Measurements from ENCODE around the gene HIRA.
"Not testable (repeated sequence)": the region's sequence is repeated elsewhere in the genome, so short reads cannot be mapped to it uniquely, and the experiment has no call there.

HIRA gene

DNA sequence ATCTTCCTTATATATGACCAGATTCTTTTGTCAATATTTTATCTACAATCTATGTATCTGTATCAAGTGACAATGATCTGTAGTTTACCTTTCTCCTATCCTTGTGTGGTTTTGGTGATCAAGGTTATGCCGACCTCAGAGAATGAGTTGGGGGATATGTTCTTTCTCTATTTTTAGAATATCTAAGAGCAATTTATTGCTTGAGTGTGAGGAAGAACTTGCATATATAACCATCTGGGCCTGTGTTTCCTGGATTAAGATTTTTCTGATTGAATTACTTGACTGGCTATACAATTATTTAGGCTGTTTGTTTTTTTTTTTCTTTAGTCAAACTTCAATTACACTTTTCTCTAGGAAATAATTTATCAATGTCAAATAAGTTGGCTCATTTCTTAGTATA, 30.0 kb upstream of the HIRA start:
- DNase-seq = no peak

DNA sequence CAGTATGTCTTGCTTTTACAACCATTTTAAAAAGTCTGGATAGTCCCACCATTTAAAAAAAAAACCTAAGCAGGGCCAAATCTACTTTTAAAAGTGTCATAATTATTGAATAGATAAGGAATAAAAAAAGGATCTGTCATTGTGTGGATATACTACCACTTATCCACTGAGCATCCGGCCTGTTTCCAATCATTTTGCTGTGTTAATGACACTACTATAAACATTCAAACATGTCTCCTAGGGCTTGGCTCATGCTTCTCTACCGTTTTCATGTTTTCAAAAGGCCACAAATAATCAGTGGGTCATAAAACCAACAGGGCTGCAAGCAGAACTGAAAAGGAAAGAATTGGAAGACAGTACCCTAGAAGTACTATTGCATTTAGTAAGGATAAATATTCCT, 28.5 kb upstream of the HIRA start:
- no peak for DNase-seq

DNA sequence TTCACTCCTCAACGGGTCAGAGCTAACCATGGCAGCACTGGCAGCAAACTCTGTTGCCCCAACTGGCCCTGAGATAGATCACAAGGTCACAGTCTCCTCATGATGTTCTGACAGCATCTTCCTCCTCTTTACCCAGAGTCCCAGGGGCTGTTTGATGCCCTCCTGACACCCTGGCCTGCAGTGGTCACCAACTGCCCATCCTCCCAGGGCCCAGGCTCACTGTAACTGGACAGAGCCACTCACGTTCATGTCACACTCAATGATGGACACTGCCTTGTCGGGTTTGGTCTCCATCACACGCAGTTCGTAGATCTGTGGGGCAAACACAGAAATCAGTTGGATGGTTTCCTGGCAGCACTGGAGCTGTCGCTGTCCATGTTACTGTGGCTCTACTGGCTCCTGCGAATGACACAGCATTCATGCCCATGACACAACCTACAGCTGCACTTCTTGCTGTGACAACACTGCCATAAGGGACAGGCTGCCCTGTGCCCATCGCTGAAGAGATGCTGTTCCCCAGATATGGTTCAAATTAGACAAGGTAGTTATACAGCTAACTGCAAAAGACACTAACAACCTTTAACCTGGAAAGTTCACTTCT, 26.4 kb upstream of the HIRA start:
- DNase-seq = no peak

DNA sequence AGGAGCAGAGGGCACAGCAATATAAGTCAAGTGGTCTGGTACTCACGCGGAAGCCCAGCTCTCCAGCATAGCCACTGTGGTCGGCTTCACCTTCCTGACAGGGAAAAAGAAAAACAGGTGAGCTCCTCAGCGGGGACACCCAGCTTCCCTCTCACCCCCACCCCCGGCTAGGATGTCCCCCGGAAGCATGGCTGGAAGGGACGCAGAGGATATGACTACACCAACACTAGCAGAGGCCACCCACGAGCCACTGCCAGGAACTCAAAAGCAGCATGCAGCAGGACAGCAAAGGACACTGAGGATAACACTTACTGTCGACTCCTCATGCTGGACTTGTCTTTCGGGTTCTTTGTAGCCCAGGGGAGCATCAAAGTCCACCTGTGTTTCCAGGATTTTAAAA, 25.0 kb upstream of the HIRA start:
- no peak for DNase-seq

DNA sequence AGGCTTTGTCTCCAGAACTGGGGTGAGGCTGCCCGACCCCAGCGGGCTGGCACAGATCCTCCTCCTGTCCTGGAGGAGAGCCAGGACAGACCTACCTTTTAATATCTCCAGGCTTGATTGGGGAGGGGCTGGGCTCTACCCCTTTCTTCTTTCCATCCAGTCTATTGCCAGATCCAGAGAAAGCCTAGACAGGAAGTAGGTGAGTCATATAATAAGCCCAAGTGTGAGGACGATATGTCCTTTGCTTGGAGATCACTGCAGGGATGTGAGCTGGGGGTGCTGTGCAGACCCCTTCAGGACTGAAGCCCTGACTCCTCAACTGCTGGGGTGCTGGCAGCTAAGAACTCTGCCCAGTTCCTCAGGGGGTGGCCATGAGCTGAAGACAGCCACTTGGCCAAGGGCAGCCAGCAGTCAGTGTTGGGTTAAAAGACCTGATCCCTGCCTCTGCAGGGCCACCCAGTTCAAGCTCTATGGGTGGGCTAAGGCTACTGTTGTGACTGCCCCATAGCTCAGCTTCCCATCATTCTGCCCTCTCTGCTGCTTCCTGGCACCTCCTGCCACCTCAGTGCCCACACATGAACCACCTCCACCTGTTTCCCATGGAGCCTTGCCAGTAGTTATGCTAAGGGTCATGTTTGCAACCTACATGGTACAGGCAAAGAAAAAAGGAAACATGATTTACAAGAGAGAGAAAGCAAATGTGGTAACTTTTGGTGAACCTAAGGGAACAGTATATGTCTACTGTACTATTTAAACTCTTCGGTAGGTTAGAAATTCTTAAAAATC, 24.2 kb upstream of the HIRA start:
- no peak for DNase-seq

DNA sequence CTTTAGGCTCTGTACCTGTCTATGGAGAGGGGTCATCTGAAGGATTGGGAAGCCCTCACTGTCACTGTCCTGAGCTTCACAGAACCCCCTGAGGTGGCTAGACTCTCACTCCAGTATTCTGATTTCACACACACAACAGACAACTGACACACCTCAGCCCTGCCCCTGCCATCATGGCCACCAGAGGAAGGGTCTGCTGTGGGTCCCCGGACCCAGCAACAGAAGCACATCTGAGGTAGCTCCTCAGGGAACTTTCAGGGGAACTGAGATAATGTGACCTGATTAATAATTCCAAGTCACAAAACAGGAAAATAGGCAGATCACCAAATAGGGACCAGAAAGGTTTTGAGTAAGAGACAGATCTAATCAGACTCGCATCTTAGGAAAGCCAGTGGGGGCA, 23.5 kb upstream of the HIRA start:
- DNase-seq = no peak

DNA sequence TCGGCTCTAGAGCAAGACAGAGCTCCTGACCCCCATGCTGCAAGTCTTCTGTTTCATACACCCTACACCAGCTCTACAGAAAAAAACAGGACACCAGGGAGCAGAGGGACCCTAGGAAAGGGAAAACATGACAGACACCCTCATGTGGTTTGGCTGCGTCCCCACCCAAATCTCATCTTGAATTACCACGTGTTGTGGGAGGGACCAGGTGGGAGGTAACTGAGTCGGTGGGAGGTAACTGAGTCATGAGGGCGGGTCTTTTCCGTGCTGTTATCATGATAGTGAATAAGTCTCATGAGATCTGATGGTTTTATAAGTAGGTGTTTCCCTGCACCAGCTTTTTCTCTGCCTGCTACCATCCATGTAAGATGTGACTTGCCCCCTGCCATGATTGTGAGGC, 22.6 kb upstream of the HIRA start:
- DNase-seq = no peak

DNA sequence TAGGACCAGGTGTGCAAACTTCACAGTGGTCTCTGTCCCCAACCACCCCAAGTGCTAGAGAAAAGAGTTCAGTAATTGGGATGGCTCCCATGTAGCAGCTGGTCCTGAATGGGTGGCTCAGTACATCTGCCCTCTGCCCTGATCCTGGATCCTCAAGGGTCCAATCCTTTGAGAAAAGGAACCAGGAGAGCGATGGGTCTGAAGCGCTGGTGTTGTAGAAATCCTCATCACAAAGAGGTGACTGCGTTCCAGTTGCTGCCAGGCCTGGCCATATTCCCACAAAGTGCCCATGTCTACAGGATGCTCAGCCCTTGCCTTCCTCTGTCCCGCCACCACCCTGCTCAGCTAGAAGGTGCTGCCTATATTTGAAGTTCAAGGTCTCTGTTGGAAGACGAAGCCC, 22.2 kb upstream of the HIRA start:
- no peak for DNase-seq

DNA sequence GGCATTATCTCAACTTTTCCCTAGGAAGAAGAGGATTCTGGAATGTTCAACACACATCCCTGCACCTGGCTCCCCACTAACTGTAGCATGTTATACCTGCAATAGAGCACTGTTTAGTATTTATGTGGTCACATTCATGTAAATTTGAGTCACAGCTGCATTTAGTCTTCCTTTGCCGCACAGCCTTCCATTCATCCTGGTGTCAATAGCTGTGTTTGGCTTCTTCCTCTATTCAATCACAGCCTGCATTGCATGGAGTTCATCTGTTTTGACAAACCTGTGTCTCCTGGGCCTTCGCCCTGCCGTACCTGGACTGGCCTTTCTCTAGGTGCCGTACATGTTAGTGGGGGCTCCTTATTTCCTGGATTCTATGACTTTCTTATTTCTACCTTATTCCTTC, 20.0 kb upstream of the HIRA start:
- DNase-seq = no peak

DNA sequence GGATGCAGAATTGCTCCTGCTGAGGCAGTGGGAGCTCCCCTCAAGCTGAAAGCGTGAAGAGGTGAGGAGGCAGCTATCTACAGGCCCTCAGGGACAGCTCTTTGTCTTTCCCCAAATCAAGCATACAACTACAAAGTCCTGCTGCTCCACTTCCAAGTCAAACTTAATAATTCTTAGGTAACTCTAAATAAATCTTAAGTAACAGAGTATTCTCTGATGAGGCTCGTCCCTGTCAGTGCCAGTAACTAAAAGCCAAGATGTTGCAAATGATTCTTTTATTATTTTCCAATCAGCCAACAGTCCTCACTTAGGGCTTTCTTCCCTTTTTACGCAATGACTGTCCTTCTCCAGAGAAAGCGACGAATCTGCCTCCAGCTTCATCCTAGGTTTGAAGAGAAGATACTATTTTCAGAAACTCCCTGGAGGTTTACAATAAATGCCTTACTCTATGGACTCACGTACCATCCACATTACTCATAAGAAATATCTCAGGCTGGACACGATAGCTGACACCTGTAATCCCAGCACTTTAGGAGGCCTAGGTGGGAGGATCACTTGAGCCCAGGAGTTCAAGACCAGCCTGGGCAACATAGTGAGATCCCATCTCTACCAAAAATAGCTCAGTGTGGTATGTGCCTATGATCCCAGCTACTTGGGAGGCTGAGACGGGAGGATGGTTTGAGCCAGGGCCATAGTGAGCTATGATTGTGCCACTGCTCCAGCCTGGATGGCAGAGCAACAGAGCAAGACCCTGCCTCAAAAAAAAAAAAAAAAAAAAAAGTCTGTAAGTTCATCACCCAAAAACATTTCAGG, 19.0 kb upstream of the HIRA start:
- no peak for DNase-seq

DNA sequence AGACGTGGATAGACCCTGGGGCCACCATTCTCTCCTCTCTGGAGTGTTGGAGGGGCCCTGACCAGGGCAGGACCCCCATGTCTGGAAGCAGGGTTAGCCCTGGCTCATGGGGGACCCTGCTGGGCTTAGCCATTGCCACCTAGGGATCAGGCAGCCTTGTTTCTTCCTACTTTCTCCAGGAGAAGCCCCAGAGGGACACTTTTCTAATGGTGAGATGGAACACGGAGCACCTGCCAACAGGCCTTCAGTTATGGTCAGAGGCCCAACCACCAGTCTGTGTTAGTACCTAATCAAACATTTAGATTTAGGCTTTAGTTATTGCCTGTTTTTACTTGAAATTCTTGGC, 17.9 kb upstream of the HIRA start:
- DNase-seq = no peak

DNA sequence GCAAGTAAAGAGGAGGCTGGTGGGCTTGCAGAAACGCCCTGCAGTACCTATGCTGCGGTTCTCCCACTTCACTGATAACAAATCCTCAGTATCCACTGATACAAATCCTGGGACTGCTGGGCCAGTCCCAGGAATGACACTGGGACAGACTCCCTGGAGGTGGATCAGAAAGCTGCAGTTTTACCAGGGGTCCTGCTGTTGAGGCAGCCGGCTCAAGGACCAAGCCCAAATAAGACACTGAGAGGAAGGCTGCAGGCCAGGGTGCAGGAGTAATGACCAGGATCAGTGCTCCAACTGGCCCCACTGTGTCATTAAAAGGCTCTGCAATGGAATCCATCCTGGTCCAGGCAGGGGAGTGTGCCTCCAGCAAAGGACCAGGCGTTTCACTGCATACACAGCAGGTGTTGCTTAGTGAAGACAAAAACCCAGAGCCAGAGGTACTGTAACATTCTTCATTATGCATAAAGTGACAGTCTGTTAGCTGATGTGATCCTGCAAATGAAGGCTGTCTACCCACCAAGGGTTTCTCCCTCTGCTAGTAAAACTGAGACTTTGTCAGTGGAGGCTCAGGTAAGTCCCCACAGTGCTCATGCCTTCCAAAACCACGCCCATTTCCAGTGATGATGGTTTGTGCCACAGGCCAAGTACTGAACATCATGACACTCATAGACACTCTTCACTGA, 17.3 kb upstream of the HIRA start:
- no peak for DNase-seq

DNA sequence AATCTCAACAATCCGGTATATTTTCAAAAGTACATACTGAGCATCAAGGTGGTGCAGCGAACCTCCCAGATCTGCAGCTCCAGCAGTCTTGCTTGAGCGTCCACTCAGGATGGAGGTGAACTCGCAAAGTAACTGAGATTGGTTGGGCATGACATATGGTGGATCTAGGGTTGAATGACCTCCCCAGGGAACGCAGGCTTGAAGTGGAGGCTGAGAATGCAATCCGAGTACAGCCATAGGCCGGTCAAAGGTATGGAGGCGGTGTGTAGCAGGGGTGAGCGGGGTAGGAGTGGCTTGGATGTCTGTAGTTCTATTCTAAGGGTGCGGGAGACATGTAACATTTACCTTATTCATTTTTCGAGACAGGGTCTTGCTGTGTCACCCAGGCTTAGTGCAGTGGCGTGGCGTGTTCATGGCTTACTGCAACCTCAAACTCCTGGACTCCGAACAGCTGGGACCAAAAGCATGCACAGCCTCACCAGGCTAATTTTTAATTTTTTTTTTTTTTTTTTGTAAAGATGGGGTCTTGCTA, 16.6 kb upstream of the HIRA start:
- peak; percentile 8 for DNase-seq

DNA sequence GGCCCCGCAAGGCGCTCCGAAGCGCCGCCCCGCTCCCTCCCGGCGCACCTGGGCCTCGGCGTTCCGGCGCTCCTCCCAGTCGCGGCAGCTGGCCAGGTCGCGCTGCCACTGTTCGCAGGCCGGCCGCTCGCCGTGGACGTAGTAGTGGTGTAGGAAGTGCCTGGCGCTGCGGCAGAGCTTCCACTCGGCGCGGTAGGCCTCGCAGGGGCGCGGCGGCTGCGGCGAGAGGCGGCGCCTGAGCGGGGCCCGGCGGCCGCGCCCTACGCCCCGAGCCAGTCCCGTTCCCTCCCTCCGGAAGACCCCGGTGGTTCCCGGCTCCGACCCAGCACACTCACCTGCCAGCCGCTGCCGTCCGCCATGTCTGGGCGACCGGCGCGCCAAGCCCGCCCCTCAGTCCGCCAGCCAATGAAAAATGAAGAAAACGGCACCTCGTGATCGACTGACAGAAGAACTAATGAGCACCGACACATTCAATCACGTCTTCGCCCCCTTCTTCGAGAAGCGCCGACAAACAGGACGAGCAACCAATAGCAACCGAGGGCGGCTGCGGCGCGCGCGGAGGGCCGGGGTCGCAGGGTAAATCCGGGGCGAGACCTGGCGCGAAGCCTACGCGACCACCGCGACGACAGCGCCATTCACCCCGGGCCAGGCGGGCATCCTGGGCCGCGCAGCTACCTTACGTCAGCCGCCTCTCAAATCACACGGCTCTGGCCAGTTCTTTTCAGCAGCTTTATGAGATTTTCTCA, 16.0 kb upstream of the HIRA start, which contains the start of gene C22orf39:
C22orf39 (minus strand) TSS at position 382 of the 746 bp plus-strand sequence; CDS start at position 359, 23 bp downstream.
- DNase-seq = peak; percentile 86

DNA sequence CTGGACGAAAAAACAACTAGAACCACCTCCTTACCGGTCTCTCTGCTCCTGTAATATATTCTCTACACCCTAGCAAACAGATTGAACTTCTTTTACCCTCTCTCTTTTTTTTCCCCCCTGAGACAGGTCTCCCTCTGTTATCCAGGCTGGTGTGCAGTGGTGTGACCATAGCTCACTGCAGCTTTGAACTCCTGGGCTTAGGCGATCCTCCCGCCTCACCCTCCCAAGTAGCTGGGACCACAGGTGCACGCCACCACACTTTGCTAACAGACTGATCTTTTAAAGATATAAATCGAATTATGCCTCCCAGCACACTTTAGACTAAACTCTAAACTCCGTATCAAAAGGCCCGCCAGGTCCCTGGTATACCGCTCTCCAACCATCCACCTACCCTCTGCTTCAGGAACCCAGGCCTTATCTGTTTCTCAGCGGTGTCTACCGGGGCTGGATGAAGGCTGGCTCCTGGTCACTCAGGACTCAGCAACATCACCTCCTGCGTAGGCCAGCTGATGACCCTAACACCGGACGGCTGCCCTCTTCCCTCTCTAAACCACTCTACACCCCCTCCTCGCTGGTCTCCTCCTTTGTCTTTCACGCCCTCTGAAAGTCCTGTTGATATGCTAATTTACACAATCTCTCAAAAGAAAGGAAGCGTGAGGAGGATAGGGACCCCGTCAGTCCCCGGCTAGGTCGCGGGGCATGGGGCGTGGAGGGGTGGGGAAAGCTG, 15.2 kb upstream of the HIRA start:
- DNase-seq = no peak

DNA sequence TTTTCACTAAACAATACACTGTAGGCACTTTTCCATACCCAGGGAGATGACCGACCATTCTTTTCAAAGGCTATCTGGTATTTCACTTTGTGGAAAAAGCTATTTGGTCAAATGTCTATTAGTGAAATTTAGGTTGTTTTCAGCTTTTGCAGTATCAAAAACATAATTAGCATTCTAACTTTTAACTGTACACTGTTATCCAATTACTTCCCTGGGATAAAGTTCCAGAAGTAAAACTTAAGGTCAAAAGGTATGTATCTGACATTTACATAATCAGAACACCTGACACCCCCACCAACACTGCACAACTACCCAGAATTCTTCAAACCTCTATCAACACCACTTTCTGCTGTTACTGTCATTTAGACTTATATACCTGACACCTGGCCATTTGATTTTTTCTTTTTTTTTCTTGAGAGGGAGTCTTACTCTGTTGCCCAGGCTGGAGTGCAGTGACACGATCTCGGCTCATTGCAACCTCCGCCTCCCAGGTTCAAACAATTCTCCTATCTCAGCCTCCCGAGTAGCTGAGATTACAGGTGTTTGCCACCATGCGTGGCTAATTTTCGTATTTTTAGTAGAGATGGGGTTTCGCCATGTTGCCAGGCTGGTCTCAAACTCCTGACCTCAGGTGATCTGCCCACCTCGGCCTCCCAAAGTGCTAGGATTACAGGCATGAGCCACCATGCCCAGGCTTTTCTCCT, 13.9 kb upstream of the HIRA start:
- DNase-seq = not testable (repeated sequence)

DNA sequence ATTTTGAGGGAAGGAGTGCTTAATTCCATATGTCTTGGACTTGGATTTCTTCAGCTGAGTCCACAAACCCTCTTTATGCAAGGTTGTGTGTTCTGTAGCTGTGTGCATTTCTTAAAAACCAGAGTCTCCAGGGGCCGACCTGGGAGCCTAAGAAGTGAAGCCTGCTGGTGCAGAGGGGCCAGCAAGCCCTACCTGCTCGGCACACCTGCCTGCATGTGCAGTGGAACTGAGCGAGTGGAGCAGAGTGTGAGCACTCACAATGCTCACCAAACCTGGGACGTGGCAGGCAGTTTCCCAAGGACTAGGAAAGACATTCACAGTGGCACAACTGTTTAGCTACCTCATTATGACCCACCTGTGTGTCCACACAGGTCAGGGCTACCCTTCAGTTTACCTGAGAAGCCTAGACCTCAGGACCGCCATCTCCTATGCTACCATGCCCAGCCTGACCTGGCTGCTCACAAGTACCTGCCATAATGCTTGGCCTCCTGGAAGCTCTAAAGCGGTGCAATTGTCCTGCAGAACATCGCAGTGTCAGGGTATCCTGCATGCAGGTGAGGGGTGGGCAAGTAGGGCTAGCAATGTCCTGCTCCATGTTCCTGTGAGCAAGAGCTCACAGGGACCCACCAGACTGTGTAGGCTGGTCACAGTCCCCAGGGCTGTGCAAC, 12.1 kb upstream of the HIRA start:
- DNase-seq = no peak

DNA sequence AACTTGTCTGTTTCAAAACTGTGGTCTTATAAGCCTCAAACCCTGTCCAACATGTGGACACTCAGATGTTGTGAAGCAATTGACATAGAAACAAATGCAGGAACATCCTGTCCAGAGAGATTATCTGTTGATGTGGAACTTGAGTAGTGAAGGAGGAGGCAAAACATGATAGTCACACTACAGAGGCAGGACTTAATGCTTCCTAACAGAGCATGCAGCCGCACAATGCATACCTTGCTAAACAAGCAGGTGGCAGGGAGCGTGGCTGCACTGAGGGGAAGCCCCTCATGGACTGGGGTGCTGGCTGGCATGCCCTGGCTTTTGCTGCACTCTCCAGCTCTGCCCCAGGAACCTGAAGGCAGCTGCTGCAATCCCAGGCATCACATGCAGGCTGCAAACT, 10.6 kb upstream of the HIRA start:
- no peak for DNase-seq

DNA sequence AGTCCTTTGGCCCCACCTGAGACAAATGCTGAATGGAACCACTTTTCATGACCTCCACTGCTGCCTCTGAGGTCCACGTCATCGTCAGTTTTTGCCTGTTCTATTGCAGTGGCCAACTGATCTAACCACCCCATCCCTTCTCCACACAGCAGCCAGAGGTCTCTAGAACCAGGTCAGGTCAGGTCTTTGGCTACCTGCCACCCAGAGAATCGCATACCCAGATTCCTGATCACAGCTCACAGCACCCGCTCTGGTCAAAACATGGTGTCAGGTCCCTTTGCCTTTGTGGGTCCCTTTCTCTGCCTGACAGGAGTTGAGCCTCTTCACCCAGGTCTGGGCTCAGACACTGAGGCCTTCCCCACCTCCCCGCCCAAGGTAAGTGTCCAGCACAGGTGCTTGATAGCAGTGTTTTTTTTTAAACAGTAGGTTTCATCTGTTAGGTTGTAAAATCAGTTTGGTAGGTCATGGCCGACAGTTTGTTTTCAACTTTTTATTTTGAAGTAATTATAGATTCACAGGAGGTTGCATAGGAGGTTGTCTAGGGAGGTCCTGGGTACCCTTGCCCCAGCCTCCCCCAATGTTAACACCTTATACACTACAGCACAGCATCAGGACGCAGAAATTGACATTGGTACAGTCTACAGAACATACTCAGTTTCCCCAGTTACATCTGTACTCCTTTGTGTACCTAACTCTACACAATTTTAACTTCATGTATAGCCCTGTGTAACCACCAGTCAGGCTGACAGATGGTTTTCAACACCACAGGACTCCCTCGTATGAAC, 9.1 kb upstream of the HIRA start:
- no peak for DNase-seq

DNA sequence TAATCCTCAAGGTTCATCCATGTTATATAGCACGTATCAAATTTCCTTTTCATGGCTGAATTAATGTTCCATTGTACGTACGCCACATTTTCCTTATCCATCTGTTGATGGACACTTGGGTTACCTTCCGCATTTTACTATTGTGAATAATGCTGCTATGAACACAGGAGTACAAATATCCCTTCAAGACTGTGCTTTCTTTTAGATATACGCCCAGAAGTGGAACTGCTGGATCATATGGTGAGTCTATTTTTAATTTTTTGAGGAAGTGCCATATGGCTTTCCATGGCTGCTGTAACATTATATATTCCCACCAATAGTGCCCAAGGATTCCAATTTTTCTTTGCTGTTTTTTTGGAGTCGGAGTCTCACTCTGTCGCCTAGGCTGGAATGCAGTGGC, 6.8 kb upstream of the HIRA start:
- DNase-seq = no peak
